ENCODE results near the gene CDK18.

Gene CDK18

GRCh38 chr1:205458777-205459566 lies 45.5 kb upstream of the CDK18 start:
- in situ Hi-C loops (cut with HindIII; ENCODE audit: low pct_ligation_motif_present, low sequenced_read_pairs), result no loop called here
- H3K4me3 ChIP-seq (ENCODE audit: low read depth, low read length), result no peak overlapping the region
- peak; percentile 52 for DNase-seq
- H3K27ac ChIP-seq, result no peak overlapping the region
- no peaks in the 10 kb centered on the region for H3K36me3 ChIP-seq (replicated peaks)
- no peak for TF ChIP-seq CTCF (IDR thresholded peaks at IDR 0.05; ENCODE audit: low read depth, low read length, missing control alignments)
- H3K27me3 ChIP-seq (replicated peaks), result peaks cover 46% of the 10 kb centered on the region

GRCh38 chr1:205465392-205465791 lies 39.1 kb upstream of the CDK18 start:
- in situ Hi-C loops (cut with HindIII; ENCODE audit: low pct_ligation_motif_present, low sequenced_read_pairs), result no loop called here
- no peak overlapping the region for H3K4me3 ChIP-seq (ENCODE audit: low read depth, low read length)
- no peak overlapping the region for H3K27ac ChIP-seq
- no peak for TF ChIP-seq CTCF (IDR thresholded peaks at IDR 0.05; ENCODE audit: low read depth, low read length, missing control alignments)
- DNase-seq, result no peak
- no peaks in the 10 kb centered on the region for H3K36me3 ChIP-seq (replicated peaks)
- H3K27me3 ChIP-seq (replicated peaks), result peaks cover 28% of the 10 kb centered on the region

- DNase-seq, result no peak
- H3K36me3 ChIP-seq (replicated peaks), result no peaks in the 10 kb centered on the region
- H3K27me3 ChIP-seq (replicated peaks), result peaks cover 26% of the 10 kb centered on the region
- H3K4me3 ChIP-seq (ENCODE audit: low read depth, low read length), result no peak overlapping the region
- in situ Hi-C loops (cut with HindIII; ENCODE audit: low pct_ligation_motif_present, low sequenced_read_pairs), result no loop called here
- H3K27ac ChIP-seq, result no peak overlapping the region
- no peak for TF ChIP-seq CTCF (IDR thresholded peaks at IDR 0.05; ENCODE audit: low read depth, low read length, missing control alignments)
These were observed 37.8 kb upstream of the CDK18 start for GRCh38 chr1:205466595-205467220.

GRCh38 chr1:205470131-205470530 lies 34.3 kb upstream of the CDK18 start:
- TF ChIP-seq CTCF (IDR thresholded peaks at IDR 0.05; ENCODE audit: low read depth, low read length, missing control alignments), result no peak
- in situ Hi-C loops (cut with HindIII; ENCODE audit: low pct_ligation_motif_present, low sequenced_read_pairs), result no loop called here
- Histone ChIP-seq H3K36me3 (replicated peaks) (no peaks in the 10 kb centered on the region), H3K27me3 (replicated peaks) (peaks cover 31% of the 10 kb centered on the region), H3K4me3 (ENCODE audit: low read depth, low read length) (no peak overlapping the region), H3K27ac (no peak overlapping the region)
- no peak for DNase-seq

- H3K27me3 ChIP-seq (replicated peaks), result peaks cover 10% of the 10 kb centered on the region
- H3K27ac ChIP-seq, result no peak overlapping the region
- no peak for DNase-seq
- no peak for TF ChIP-seq CTCF (IDR thresholded peaks at IDR 0.05; ENCODE audit: low read depth, low read length, missing control alignments)
- in situ Hi-C loops (cut with HindIII; ENCODE audit: low pct_ligation_motif_present, low sequenced_read_pairs), result no loop called here
- H3K36me3 ChIP-seq (replicated peaks), result no peaks in the 10 kb centered on the region
- H3K4me3 ChIP-seq (ENCODE audit: low read depth, low read length), result no peak overlapping the region
These were observed 31.6 kb upstream of the CDK18 start for GRCh38 chr1:205472737-205473441.

All from brain microvascular endothelial cell (primary cell).